Keratinocyte (primary cell): Measurements from ENCODE around the gene SLC17A5.

ENCODE experiments used
- EZH2 ChIP-seq: IDR thresholded peaks from one replicate; pipeline ENCODE4 v1.6.1; 2012; ENCODE audit warnings: inconsistent platforms, mild to moderate bottlenecking, low read length, moderate library complexity
- TF ChIP-seq, protein P1 (sequence below), 3 experiments: IDR thresholded peaks in 1 of 3; conservative IDR thresholded peaks in 1 of 3; optimal IDR thresholded peaks in 1 of 3; 2 replicates in 2 of 3; 3 replicates in 1 of 3; pipeline versions ENCODE3 to v1.5.1; 2011; ENCODE audit warnings: low read length in 3 of 3, mild to moderate bottlenecking in 3 of 3, moderate library complexity in 2 of 3, control low read depth in 1 of 3, inconsistent platforms in 1 of 3; ENCODE audit not compliant: insufficient read depth in 2 of 3; ENCODE audit errors: extremely low read depth in 1 of 3

- TF ChIP-seq, protein P1, sequence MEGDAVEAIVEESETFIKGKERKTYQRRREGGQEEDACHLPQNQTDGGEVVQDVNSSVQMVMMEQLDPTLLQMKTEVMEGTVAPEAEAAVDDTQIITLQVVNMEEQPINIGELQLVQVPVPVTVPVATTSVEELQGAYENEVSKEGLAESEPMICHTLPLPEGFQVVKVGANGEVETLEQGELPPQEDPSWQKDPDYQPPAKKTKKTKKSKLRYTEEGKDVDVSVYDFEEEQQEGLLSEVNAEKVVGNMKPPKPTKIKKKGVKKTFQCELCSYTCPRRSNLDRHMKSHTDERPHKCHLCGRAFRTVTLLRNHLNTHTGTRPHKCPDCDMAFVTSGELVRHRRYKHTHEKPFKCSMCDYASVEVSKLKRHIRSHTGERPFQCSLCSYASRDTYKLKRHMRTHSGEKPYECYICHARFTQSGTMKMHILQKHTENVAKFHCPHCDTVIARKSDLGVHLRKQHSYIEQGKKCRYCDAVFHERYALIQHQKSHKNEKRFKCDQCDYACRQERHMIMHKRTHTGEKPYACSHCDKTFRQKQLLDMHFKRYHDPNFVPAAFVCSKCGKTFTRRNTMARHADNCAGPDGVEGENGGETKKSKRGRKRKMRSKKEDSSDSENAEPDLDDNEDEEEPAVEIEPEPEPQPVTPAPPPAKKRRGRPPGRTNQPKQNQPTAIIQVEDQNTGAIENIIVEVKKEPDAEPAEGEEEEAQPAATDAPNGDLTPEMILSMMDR (optimal IDR thresholded peaks at IDR 0.05 in 1 of 3, IDR thresholded peaks at IDR 0.05 in 1 of 3, conservative IDR thresholded peaks at IDR 0.05 in 1 of 3; ENCODE audit: extremely low read depth in 1 of 3, insufficient read depth in 2 of 3, low read length in 3 of 3), result no peak
- no peak for TF ChIP-seq EZH2
Measured at GRCh38 chr6:73639040-73639439, 14.8 kb downstream of the SLC17A5 start.
